GM18520 (cell line): ENCODE data around the gene KRT16.
"Not testable (repeated sequence)": the region's sequence is repeated elsewhere in the genome, so short reads cannot be mapped to it uniquely, and the experiment has no call there.

Experiments
- ATAC-seq: cut with Tn5 transposase; IDR thresholded peaks from one replicate; pipeline ENCODE4 v1.9.1; 2021; ENCODE audit not compliant: unreplicated experiment

Gene KRT16

DNA sequence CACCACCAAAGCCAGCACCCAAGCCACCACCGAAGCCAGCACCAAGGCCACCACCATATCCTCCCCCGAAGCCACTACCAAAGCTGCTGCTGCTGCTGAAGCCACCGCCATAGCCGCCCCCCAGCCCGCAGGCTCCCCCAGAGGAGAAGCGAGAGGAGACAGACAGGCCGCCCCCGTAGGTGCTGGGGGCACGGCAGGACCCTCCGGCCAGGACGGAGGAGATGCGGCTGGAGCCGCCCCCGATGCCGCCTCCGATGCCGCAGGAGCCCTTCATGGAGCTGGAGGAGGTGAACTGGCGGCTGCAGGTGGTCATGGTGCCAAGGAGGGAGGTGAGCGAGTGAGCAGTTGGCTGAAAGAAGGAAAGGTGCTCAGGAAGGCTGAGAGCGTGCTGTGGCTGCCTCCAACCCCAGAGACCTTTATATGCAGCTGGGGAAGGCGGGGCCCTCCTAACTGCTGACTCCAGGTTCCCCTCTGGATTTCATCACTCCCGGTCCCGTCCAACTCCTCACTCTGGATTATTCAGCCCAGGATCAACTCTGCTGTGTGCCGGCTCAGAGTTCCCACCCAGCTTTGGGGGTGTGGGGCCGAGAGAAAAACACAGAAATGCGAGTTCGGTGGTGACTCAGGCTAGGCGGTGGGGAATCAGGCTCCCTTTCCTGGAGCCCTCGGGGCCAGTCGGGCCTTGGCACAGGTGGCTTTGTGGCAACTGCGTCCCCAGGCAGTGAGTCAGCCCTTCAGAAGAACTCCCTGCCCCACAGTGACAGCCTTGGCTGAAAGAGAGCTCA is at the start of gene KRT16:
Gene KRT16 (minus strand): TSS at position 392 of the 785 bp plus-strand sequence. CDS start 79 bp downstream, at position 313.
- not testable (repeated sequence) for ATAC-seq

DNA sequence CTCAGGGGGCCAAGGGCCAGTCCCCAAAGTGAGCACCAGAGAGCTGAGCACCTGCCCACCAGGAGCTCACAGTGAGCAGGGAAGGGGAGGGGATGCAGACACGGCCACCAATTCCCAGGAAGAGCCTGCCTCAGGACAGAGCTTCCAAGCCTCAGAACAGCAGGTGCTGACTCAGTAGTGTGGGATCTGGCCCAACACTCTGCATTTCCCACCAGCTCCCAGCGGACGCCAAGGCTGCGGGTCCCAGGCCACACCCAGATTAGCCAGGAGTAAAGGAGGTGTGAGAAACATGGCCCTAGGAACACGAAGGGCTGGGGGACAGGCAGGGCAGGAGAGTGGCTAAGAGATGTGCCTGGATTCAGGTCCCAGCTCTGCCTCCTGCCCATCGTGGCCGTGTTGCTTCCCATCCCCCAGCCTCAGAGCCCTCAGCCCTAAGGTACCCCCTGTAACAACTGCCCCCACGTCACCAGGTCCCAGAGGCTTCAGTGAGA is 47.7 kb upstream of the KRT16 start:
- no peak for ATAC-seq

DNA sequence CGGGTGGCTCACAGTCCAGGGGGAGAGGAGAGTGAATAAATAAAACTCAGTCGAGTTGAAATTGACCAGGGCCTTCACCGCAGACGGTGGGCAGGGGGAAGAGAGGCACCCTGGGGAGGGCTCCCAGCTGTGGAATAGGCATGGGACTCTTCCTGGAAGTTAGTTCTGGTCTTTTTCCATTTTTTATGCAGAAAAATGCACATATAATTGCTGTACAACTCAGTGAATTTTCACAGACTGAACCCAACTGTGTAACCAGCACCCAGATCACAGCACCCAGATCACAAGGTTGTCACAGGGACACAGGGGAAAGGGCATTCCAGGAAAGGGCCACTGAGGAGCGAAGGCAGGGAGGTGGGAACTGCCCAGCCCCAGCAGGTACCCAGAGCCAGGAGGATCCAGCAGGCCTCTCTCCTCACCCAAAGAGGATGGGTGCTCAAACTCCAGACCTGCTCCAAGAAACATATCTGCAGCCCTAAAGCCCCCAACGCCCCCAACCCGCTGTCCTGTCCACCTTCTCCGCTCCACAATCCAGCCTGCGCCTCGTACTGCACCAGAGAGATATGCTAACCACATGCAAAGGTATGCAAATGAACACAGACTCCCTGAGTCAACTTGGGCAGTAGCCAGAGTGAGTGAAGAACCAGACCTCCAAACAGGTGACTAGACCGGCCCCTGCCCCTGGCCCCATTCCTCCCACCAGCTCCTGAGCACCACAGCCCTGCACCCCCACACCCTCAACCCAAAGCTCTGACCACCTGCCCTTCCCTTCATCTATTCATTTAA is 47.1 kb upstream of the KRT16 start:
- no peak for ATAC-seq

DNA sequence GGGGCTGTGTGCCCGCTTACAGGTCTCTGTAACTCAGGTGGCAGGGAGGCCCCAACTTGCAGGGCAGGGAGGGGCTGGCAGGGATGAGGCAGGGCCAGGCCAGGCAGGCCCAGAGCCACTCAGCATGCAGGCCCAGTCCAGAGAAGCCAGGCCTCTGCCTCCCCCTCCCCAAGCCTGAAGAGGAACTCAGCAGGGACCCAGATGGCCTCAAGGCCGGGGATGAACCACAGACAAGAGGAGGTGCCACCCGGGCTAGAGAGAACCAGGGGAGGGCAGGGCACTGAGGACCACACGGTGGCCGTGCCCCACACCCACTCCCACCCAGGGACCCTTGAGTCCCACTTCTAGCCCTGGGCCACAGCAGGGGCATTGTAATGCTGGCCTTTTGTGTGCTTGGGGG is 46.3 kb upstream of the KRT16 start:
- ATAC-seq: no peak

DNA sequence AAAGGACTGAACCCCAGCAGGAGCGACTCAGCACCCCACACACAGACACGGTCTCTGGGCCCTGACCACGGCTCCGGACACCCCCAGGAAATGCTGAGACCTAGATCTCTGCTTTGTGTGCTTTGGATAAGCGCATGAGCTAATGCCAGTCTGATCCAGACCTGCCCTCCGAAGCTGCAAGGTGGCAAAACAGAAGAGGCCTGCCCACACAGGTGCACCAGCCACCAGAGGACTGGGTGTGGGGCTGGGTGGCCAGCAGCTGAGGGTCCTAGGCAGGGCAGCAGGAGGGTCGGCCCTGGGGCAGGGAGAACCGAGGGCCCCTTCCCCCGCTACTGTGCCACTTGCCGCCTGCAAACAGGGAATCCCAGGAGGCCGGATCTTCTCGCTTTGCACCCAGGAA is 45.4 kb upstream of the KRT16 start:
- ATAC-seq: no peak

DNA sequence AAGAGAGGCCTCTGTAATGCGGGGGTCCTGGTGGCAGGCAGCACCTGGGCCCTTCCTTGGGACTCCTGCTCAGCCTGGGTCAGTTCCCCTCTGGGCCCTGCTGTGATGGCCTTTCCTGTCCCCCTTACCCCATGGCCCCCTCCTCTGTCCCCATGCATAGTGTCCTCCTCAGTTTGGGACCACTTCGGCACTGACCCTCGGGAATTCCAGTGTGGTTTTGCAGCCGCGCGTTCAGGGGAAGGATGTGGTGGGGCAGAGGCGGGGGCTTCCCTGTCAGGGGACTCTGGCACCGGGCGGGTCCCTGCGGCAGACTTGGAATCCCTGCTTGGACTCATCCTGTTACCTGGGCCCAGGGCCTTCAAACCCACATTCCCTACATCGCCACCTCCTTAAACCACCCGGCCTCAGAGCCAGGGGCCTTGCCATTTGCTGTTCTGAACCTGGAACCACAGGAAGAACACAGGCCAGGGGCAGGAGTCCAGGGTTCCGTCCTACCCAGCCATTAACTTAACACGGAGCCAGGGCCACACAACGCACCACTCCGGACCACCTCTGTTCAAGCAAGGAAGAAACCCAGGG is 44.7 kb upstream of the KRT16 start:
- no peak for ATAC-seq

DNA sequence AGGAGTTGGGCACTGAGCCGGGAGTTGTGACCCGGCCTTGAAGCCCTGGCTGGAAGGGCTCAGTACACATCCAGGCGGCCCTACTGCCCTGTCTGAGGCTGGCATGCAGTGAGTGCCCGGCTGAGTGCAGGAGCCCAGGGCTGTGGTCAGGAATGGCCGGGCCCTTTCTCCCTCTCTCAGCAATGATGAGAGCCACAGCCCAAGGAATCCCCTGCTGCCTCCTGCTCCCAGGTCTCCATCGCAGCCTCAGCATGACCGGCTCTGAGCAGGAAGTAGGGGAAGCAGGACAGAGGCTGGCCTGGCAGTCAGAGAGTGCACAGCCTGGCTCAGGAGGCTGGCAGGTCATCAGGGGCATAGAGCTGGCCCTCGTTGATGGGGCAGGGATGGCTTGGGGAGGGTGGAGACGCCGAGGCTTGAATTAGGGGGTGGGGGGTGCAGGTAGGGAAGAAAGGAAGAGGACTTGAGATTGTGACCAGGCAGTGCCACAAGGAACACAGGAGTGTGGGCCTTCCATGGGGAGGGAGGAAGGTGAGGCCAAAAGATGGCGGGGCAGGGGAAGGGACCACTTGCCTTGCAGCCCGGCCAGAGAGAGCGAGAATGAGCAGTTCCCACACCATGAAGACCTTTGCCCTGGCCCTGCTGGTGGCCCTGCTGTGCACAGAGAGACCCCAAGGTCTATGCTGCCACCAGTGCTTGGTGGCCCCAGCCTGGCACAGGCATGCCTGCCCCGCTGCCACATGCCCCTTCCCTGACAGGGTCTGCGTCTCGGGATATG is 43.9 kb upstream of the KRT16 start:
- no peak for ATAC-seq

DNA sequence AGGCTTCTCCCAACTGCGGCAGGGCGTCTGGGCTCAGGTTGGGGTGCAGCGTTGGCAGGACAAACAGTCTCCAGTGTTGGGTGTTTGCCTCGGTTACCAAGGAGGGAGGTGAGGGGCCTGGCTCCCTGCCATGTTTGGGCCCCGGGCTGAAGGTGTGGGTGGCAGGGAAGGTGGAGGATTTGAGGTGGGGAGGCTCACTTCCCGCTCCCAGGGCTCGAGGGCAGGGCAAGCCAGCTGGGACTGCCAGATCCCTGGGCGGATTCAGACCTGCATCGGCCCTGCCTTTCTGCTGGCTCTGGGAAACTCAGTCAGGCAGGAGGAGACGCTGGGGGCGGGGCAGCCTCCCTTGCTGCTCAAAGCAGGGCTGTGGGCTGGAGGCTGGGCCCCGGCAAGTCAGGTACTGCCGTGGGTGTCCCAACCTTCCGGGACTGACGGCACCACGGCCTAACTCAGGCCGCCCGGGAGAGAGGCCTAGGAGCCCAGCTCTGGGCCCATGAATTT is 43.1 kb upstream of the KRT16 start:
- ATAC-seq: no peak

DNA sequence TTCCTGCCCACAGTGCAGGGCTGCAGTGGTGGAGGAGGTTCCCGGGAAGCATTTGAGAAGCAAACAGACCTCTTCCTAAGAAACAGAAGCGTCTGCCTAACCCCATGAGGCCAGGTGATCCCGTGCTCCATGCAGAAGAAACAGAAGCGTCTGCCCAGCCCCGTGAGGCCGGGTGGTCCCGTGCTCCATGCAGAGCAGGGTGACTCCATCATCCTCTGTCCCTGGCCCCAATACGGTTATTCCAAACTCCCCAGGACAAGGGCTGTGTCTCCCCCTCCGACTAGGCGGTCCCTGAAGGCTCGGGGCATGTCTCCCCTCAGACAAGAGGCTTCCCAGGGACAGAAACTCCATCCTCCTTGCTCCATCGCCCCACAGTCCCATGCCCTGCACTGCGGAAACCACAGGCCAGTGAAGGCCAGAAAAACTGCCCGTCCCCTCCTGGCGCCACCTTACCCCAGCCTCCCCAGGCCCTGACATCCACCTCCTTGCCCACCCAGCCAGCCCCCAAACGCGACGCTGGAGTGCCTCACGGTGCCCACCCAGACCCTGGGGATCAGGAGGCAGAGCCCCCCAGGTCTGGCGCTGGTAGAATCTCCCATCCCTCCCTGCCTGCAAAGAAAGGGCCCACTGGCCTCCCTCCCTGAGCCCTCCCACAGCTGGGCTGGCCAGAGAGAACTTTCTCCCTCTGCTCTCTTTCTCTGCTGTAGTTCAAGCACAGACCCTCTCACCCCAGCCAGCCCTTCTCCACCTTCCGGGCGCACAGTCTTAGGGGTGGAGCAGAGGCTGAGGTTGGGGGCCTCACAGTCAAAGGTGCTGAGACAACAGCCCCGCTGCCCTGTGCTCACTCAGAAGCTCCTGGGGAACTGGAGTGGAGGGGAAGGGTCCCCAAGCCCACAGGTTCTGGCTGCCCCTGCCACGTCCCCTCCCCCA is 42.4 kb upstream of the KRT16 start:
- ATAC-seq: no peak

DNA sequence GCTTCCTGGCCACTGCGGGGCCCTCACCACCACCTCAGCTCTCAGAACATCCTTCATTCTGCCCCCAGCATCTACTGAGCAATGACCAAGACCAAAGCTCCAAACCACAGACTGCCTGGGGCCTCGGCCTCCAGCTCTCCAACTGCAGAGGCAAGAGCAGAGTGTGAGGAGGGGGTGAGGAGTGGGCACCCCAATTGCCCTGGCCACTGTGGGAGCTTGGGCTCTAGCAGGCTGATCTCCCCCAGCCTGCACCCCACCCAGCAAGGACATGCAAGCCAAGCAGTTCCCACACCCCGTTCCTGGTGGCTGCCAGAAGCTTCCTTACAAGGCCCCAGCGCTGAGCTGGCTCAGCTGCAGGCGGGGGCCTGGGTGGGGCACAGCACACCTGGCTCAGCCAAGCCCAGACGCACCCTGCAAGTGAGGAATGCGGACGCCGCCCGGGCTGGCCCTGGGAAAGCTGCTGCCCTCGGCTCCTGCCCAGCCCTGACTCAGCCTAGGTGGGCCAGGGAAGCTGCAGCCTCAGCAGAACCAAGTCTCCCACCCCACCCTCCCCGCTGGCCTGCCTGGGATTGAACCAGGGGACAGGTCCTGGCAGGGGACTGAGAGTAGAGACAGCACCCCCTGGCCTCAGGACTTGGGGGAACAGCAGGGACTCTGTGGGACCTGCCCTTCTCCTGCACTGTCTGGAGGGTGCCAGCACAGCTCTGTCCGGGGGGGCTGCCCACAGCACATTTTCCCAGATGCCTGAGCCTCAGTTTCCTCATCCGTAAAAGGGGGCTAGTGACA is 41.5 kb upstream of the KRT16 start:
- no peak for ATAC-seq

DNA sequence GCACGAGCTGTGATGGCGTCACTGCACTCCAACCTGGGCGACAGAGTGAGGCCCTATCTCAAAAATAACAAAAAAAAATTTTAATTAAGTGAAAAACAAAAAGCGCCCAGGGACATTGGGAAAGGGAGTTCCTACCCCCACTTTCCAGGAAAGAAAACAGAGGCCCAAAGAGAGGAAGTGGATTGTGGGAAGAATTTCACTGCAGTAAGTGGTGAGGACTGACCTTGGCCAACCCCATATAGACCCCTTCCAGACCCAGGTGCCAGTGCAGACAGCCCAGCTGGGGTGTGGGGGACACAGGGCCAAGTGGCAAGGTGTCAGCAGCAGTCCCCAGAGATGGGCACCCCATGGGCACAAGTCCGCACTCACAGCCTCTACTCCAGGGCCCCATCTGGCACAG is 40.9 kb upstream of the KRT16 start:
- ATAC-seq: no peak

DNA sequence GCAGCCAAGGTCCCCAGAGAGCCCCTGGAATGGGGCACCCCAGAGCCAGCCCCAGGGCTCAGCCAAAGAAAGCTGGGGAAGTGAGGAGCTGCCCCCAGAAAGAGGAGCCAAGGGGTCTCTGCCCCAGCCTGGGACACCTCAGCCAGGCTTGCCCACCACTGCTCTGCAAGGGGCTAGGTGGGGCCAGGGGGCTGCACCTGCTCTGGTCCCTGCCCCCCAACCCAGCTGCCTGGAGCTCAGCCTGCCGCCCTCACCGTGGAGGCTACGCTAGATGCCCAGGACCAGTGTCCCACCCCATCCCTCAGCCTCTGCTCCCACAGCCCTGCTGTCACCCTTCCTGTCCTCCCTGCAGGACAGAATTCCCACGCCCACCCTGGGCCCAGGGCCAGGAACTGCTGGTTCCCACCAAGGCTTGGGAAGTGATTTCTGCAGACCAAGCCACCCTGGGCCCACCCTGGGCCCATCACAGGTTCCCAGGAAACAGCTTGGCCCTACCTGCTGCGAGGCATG is 39.9 kb upstream of the KRT16 start:
- no peak for ATAC-seq

DNA sequence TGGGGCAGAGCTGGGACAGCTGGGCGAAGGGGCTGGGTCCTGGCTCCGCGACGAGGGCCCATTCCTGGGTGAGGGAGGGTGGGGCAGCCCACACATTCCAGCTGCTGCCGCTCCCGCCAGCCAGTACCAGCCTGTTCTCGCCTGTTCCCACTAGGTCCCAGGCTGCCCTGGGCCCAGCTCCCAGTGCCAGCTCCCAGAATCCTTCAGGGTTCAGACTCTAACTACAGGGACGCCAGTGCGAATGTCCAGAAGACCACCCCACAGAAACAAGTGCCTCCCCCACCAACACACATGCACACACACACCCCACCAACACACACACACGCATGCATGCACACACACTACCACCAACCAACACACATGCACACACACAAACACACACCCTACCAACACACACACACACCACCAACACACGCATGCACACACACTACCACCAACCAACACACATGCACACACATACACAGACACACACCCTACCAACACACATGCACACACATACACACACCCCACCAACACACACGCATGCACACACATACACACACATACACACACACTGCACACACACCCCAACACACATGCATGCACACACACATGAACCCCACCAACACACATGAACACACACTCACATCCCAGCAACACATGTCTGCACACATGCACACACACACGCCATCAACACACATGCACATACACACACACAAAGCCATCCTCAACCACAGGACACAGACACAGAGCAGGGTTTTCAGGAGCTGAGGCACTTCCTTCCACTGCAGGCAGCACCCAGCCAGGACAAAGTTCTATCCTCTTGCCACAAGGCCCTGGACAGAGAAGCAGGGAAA is 39.3 kb upstream of the KRT16 start:
- ATAC-seq: no peak

DNA sequence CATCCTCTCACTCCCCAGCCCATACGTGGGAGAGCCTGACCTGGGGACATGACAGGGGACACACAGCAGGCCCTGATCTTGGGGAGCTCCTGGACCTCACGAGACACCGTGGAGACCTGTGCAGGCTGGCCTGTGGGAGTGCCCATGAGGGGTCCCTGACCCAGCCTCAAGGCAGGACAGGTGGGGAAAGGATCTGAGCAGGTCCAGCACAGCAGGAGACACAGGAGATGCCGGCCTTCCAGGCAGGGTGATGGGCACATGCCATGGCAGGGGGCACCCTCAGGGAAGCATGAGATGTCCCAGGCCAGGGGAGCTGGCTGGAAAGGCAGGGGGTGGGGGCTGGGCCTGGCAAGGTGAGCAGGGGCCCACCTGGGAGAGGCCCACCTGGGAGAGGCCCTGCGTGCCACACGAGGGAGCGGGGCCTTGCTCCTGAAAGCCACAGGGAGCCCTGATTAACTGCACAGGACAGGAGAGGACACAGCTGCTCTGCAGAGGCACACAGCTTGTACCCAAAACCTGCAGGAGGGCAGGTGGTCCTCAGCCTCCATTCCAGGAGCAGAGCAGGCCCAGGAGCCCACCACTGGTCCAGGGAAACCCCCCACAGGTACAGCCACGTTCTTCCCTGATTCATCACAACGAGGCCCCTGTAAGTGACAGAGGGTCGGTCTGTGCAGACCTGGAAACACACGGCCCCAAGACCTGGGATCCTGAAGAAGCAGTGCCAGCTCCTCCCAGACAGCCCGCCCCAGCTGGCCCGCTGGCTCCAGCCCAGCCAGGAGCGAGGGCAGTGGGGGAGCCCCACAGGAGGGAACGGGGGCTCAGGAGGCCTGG is 38.4 kb upstream of the KRT16 start:
- ATAC-seq: no peak

DNA sequence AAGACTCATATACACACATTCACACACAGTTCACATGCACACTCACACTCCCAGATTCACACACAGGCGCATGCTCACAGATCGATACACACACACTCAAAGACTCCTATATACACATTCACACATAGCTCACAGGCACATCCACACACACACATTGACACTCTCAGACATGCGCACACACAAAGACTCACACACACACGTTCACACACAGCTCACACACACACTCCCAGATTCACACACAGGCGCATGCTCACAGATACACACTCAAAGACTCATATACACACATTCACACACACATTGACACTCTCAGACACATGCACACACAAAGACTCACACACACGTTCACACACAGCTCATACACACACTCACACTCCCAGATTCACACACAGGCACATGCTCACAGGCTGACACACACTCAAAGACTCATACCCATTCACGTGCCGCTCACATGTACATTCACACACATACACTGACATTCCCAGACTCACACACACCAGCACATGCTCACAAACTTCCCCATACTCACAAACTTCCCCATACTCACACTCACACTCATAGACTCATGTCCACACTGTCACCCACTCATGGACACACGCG is 37.5 kb upstream of the KRT16 start:
- ATAC-seq: no peak

DNA sequence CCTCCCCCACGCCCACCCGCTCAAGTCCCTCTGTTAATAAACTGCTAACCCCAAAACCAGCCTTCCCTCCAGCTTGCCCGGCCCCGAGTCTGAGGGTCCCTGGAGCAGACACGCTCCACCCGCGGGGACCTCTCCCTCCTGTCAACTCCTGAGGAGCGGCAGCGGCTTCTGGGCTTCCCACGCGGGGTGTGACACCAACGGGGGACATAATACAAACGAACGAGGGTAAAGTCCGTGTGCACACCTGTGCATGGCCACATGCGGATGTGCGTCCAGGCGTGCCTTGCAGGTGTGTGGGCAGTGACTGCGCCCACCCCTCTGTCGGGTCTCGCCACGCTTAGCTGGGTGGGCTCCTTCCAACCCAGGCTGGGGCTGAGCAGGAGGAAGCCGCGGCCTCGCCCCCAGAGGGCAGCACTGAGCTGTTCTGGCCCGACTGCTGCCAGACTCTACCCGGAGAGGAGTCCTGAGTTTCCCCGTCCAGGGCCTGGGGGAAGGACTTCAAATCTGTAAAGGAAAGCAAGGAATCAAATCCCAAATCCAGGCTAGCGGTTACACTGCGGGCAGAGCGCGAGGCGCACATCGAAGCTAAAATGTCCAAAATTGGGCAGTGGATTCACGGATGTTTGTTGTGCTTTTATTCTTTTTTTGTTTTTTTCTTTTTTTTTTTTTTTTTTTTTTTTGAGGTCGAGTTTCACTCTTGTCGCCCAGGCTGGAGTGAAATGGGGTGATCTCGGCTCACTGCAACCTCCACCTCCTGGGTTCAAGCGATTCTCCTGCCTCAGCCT is 36.0 kb upstream of the KRT16 start:
- no peak for ATAC-seq
